Body of pancreas (tissue), 4 donors: ENCODE measurements around the gene DENND1C. TPM values are rescaled to one million over a fixed set of nuclear protein-coding genes. Genes with fewer than 3 reads are reported as not detected.

Source experiments
- ATAC-seq: fragments of 150-250 bp; one replicate; pipeline ENCODE4 v1.9.1; 2016
- DNase-seq, 4 donors: peaks; one replicate each; pipeline ENCODE4 v3.0.0-alpha.2; 2019
- H3K27ac ChIP-seq, 4 donors: fragments of 200-600 bp; sonication (generic); 1 replicate in 3 of 4; 2 replicates in 1 of 4; pipeline versions ENCODE4 v1.5.1 to v1.6.1; 2016 to 2019; ENCODE audit warnings: mild to moderate bottlenecking in 1 of 4, mixed read lengths in 1 of 4, moderate library complexity in 1 of 4
- H3K27me3 ChIP-seq, 2 donors: fragments of 200-600 bp; sonication (generic); one replicate each; pipeline ENCODE4 v1.6.0; 2016; ENCODE audit warnings: mild to moderate bottlenecking in 1 of 2
- H3K36me3 ChIP-seq, 2 donors: fragments of 200-600 bp; sonication (generic); replicated peaks in 1 of 2; 2 replicates each; pipeline ENCODE4 v1.5.1; 2016; ENCODE audit warnings: low read depth in 2 of 2; ENCODE audit not compliant: insufficient read depth in 1 of 2
- H3K4me1 ChIP-seq: fragments of 200-600 bp; sonication (generic); one replicate; pipeline ENCODE4 v1.6.0; 2016
- H3K4me3 ChIP-seq, 2 donors: fragments of 200-600 bp; sonication (generic); 1 replicate in 1 of 2; 2 replicates in 1 of 2; pipeline ENCODE4 v1.5.1; 2016 to 2019
- H3K9me3 ChIP-seq, 3 donors: fragments of 200-600 bp; sonication (generic); 1 replicate in 2 of 3; 2 replicates in 1 of 3; pipeline ENCODE4 v1.5.1; 2016
- CTCF ChIP-seq, 7 experiments: fragments of 450-650 bp in 4 of 7; fragments of 200-600 bp in 3 of 7; sonication (generic) in 3 of 7; IDR thresholded peaks; one replicate each; pipeline ENCODE4 v1.5.1; 2016 to 2019; ENCODE audit warnings: antibody characterized with exemption in 7 of 7
- POLR2A ChIP-seq, 3 donors: fragments of 450-650 bp; IDR thresholded peaks; one replicate each; pipeline ENCODE4 v1.6.1; 2016; ENCODE audit warnings: antibody characterized with exemption in 3 of 3, mild to moderate bottlenecking in 2 of 3
- WGBS, 2 donors: methylation state at CpG; one replicate each; pipeline ENCODE4 v1.1.5; 2017; 5-methylcytosine and 5-hydroxymethylcytosine counted together
- intact Hi-C: fragments of 100-400 bp; cut with DNase I; formaldehyde crosslinking; loops from one replicate; pipeline ENCODE4 v1.15.1; 2023
- total RNA-seq, 2 donors: library from RNA; depleted of rRNA; stranded (reverse); fragments of >200 nt; gene quantifications; one replicate each; pipeline ENCODE4 v1.1.0, GENCODE V29; 2016

The DENND1C gene
- total RNA-seq, 2 donors from 2014 or later: 1.0 to 1.3 TPM

GRCh38 chr19:6484831-6485230 lies 3.2 kb upstream of the DENND1C start:
- Histone ChIP-seq H3K27ac (no peak overlapping the region), H3K36me3 (no peaks in the 10 kb centered on the region), H3K4me1 (no peaks in the 10 kb centered on the region), H3K9me3 (no peaks in the 10 kb centered on the region), H3K4me3 (no peak overlapping the region), H3K27me3 (no peaks in the 10 kb centered on the region)
- intact Hi-C loops: no loop called here
- TF ChIP-seq CTCF (IDR thresholded peaks at IDR 0.05) (no peak), POLR2A (IDR thresholded peaks at IDR 0.05) (no peak)
- ATAC-seq (no peak), DNase-seq (no peak)
- WGBS, 2 donors: 87 to 92% methylated on average over 7 of the region's 7 CpGs

- intact Hi-C loops: no loop called here
- DNase-seq (no peak), ATAC-seq (no peak)
- Histone ChIP-seq H3K27ac (no peak overlapping the region), H3K4me1 (no peaks in the 10 kb centered on the region), H3K36me3 (no peaks in the 10 kb centered on the region), H3K4me3 (no peak overlapping the region), H3K27me3 (no peaks in the 10 kb centered on the region), H3K9me3 (no peaks in the 10 kb centered on the region)
- TF ChIP-seq POLR2A (IDR thresholded peaks at IDR 0.05): no peak
- no peak for TF ChIP-seq CTCF (IDR thresholded peaks at IDR 0.05)
- WGBS, 2 donors: 87% methylated on average over 8 of the region's 8 CpGs
Measured at GRCh38 chr19:6484230-6484629, 2.6 kb upstream of the DENND1C start.

- Histone ChIP-seq H3K36me3 (no peaks in the 10 kb centered on the region), H3K4me3 (no peak overlapping the region), H3K9me3 (no peaks in the 10 kb centered on the region), H3K4me1 (no peaks in the 10 kb centered on the region), H3K27ac (no peak overlapping the region), H3K27me3 (no peaks in the 10 kb centered on the region)
- TF ChIP-seq CTCF (IDR thresholded peaks at IDR 0.05): no peak
- TF ChIP-seq POLR2A (IDR thresholded peaks at IDR 0.05): no peak
- intact Hi-C loops: no loop called here
- 47 to 53% methylated on average over 3 of the region's 3 CpGs for WGBS, 2 donors
- DNase-seq: no peak
- ATAC-seq: no peak
Measured at GRCh38 chr19:6483235-6483634, 1.6 kb upstream of the DENND1C start.

GRCh38 chr19:6482343-6482686 lies 728 bp upstream of the DENND1C start:
- 89 to 95% methylated on average over 7 to 8 of the region's 8 CpGs for WGBS, 2 donors
- no peaks in the 10 kb centered on the region for H3K4me1 ChIP-seq
- H3K4me3 ChIP-seq: no peak overlapping the region
- H3K27me3 ChIP-seq: no peaks in the 10 kb centered on the region
- H3K36me3 ChIP-seq: no peaks in the 10 kb centered on the region
- no peak for ATAC-seq
- TF ChIP-seq POLR2A (IDR thresholded peaks at IDR 0.05) (no peak), CTCF (IDR thresholded peaks at IDR 0.05) (no peak)
- DNase-seq: no peak
- intact Hi-C loops: no loop called here
- H3K9me3 ChIP-seq: no peaks in the 10 kb centered on the region
- no peak overlapping the region for H3K27ac ChIP-seq

GRCh38 chr19:6480848-6481415 lies 655 bp downstream of the DENND1C start:
- no peaks in the 10 kb centered on the region for H3K27me3 ChIP-seq
- no peaks in the 10 kb centered on the region for H3K36me3 ChIP-seq
- WGBS, 2 donors: 58 to 79% methylated on average over 4 to 10 of the region's 10 CpGs
- no peak overlapping the region for H3K27ac ChIP-seq
- TF ChIP-seq CTCF (IDR thresholded peaks at IDR 0.05): no peak
- TF ChIP-seq POLR2A (IDR thresholded peaks at IDR 0.05): no peak
- no peak overlapping the region for H3K4me3 ChIP-seq
- intact Hi-C loops: no loop called here
- no peak for DNase-seq
- peaks cover 12% of the 10 kb centered on the region for H3K4me1 ChIP-seq
- H3K9me3 ChIP-seq: no peaks in the 10 kb centered on the region
- ATAC-seq: no peak
